Transverse colon (tissue), 4 donors: ENCODE results near the gene MAN1A2. TPM values are rescaled to one million over a fixed set of nuclear protein-coding genes. Genes with fewer than 3 reads are reported as not detected.

Experiments
- DNase-seq: peaks from one replicate; pipeline ENCODE4 v3.0.0-alpha.2; 2019
- H3K27ac ChIP-seq, 4 donors: fragments of 200-600 bp; sonication (generic); 2 replicates each; pipeline ENCODE4 v1.5.1; 2016 to 2018; ENCODE audit warnings: inconsistent platforms in 4 of 4
- H3K27me3 ChIP-seq: fragments of 200-600 bp; sonication (generic); 2 replicates; pipeline ENCODE4 v1.5.1; 2017; ENCODE audit warnings: inconsistent platforms
- H3K36me3 ChIP-seq, 4 donors: fragments of 200-600 bp; sonication (generic); 2 replicates each; pipeline ENCODE4 v1.5.1; 2017 to 2019; ENCODE audit warnings: inconsistent platforms in 4 of 4
- H3K4me1 ChIP-seq, 4 donors: fragments of 200-600 bp; sonication (generic); 2 replicates each; pipeline ENCODE4 v1.5.1; 2017 to 2020; ENCODE audit warnings: inconsistent platforms in 4 of 4
- H3K4me3 ChIP-seq, 4 donors: fragments of 200-600 bp; sonication (generic); 1 replicate in 1 of 4; 2 replicates in 3 of 4; pipeline versions ENCODE4 v1.5.1 to v1.6.1; 2017 to 2019; ENCODE audit warnings: inconsistent platforms in 4 of 4
- H3K9me3 ChIP-seq, 2 donors: fragments of 200-600 bp; sonication (generic); 2 replicates each; pipeline ENCODE4 v1.5.1; 2017 to 2019; ENCODE audit warnings: inconsistent platforms in 2 of 2
- EP300 ChIP-seq: sonication (generic); formaldehyde crosslinking; IDR thresholded peaks from one replicate; pipeline ENCODE4 v1.6.1; 2017; ENCODE audit warnings: antibody characterized with exemption, low read depth
- POLR2A ChIP-seq: fragments of 450-650 bp; IDR thresholded peaks from one replicate; pipeline ENCODE4 v1.6.1; 2016; ENCODE audit warnings: antibody characterized with exemption, mild to moderate bottlenecking, moderate library complexity
- POLR2AphosphoS5 ChIP-seq, 3 donors: sonication (generic); formaldehyde crosslinking; IDR thresholded peaks; one replicate each; pipeline ENCODE4 v1.6.1; 2016; ENCODE audit warnings: antibody characterized with exemption in 3 of 3
- WGBS, 2 donors: methylation state at CpG; one replicate each; pipeline ENCODE4 v1.1.5; 2018; ENCODE audit warnings: low coverage in 1 of 2; 5-methylcytosine and 5-hydroxymethylcytosine counted together
- in situ Hi-C, 4 donors: fragments of 200-750 bp; cut with MboI; loops; one replicate each; pipeline versions ENCODE4 v1.15.0 to v1.15.1; 2017; ENCODE audit warnings: low sequenced_read_pairs in 3 of 4, low pct_ligation_motif_present in 1 of 4, low pct_unique_long_range_greater_than_20kb in 1 of 4
- intact Hi-C: fragments of 100-400 bp; cut with DNase I; formaldehyde crosslinking; loops from one replicate; pipeline ENCODE4 v1.15.1; 2023; ENCODE audit warnings: low total_unique reads
- total RNA-seq, 4 donors: library from RNA; depleted of rRNA; stranded (reverse); fragments of >200 nt; gene quantifications; one replicate each; pipeline ENCODE4 v1.1.0, GENCODE V29; 2016
- TF ChIP-seq, protein P1 (sequence below), 5 experiments: fragments of 200-600 bp in 3 of 5; fragments of 450-650 bp in 2 of 5; sonication (generic) in 3 of 5; IDR thresholded peaks; 1 replicate in 2 of 5; 2 replicates in 3 of 5; pipeline ENCODE4 v1.5.1; 2016 to 2017; ENCODE audit warnings: antibody characterized with exemption in 5 of 5, inconsistent platforms in 3 of 5, mild to moderate bottlenecking in 2 of 5, moderate library complexity in 1 of 5

MAN1A2 gene
- total RNA-seq, 4 donors from 2014 or later, result 9.0 to 38.6 (median 21.6) TPM

DNA sequence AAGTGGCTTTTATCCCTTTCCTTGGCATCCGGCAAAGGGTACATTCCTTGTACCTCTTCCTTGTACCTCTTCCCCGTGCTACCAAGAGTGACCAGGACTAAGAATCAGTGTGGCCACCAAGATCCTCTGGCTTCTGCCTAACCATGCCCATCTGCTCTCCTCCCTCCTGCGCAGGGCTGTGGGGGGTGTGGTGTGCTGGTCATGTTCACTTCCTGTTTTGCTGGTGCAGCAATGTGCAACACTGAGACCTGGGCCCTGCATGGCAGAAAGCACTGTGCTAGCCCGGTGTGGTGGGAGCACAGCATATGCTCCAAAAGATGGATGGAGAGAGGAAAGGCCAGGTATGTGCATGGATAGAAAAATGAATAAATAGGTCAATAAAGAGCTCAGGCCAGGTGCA, 205.3 kb downstream of the MAN1A2 start:
- no peak for TF ChIP-seq POLR2AphosphoS5 (IDR thresholded peaks at IDR 0.05)
- TF ChIP-seq, protein P1, sequence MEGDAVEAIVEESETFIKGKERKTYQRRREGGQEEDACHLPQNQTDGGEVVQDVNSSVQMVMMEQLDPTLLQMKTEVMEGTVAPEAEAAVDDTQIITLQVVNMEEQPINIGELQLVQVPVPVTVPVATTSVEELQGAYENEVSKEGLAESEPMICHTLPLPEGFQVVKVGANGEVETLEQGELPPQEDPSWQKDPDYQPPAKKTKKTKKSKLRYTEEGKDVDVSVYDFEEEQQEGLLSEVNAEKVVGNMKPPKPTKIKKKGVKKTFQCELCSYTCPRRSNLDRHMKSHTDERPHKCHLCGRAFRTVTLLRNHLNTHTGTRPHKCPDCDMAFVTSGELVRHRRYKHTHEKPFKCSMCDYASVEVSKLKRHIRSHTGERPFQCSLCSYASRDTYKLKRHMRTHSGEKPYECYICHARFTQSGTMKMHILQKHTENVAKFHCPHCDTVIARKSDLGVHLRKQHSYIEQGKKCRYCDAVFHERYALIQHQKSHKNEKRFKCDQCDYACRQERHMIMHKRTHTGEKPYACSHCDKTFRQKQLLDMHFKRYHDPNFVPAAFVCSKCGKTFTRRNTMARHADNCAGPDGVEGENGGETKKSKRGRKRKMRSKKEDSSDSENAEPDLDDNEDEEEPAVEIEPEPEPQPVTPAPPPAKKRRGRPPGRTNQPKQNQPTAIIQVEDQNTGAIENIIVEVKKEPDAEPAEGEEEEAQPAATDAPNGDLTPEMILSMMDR (IDR thresholded peaks at IDR 0.05), result no peak
- TF ChIP-seq EP300, result no peak
- no peak for TF ChIP-seq POLR2A

DNA sequence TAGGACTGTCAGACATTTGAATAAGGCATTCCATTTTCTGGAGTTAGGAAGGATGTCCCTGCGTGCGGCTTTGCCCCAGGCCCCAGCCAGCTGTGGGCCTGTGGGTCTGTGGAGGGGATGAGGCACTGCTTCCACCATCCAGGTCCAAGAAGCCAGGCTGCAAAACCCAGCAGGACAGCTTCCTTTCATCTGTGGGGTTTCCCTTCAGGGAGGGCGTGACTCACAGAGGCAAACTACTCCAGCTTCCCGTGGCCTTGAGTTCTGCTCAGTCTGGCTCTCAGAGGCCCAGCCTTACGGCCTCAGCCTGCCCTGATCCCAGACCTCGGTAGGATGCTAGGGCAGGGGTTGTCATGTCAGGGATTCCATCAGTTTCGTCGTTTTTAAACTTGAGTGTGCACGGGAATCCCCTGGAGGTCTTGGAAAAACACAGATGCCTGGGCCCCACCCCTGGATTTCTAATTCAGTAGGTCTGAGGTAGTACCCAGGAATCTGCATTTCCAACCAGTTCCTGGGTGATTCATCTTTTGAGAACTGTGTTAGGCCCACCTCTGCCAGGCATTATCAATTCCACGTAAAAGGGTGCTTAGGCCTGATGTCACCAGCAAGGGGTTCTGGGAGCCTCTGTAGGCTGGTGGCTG, 206.3 kb downstream of the MAN1A2 start:
- Histone ChIP-seq H3K36me3 (no peaks in the 10 kb centered on the region), H3K27ac (no peak overlapping the region), H3K27me3 (no peaks in the 10 kb centered on the region), H3K4me1 (peaks cover 0 to 34% (median 17%) of the 10 kb centered on the region in 4 donors), H3K4me3 (no peak overlapping the region), H3K9me3 (no peaks in the 10 kb centered on the region)
- DNase-seq, result peak; percentile 8
- in situ Hi-C loops (no loop called here), intact Hi-C loops (no loop called here)
- no peak for TF ChIP-seq EP300
- TF ChIP-seq POLR2A, result no peak
- no peak for TF ChIP-seq POLR2AphosphoS5 (IDR thresholded peaks at IDR 0.05)
- TF ChIP-seq, protein P1 (IDR thresholded peaks at IDR 0.05), result no peak
- WGBS, 2 donors, result 77% methylated on average over 10 of the region's 10 CpGs; no CpG with 5 or more reads in 1 of the 2 donors

More for the DNA sequence above, 205.3 kb downstream of the MAN1A2 start:
- DNase-seq, result peak; percentile 69
- no peaks in the 10 kb centered on the region for H3K36me3 ChIP-seq
- H3K9me3 ChIP-seq, result no peaks in the 10 kb centered on the region
- peaks cover 0 to 34% (median 17%) of the 10 kb centered on the region in 4 donors for H3K4me1 ChIP-seq
- in situ Hi-C loops (no loop called here), intact Hi-C loops (no loop called here)
- H3K27me3 ChIP-seq, result no peaks in the 10 kb centered on the region
- peak overlapping the region in 2 of 4 donors; percentile 8 to 71 for H3K27ac ChIP-seq
- WGBS, 2 donors, result 53% methylated on average over 4 of the region's 4 CpGs; no CpG with 5 or more reads in 1 of the 2 donors
- no peak overlapping the region for H3K4me3 ChIP-seq

DNA sequence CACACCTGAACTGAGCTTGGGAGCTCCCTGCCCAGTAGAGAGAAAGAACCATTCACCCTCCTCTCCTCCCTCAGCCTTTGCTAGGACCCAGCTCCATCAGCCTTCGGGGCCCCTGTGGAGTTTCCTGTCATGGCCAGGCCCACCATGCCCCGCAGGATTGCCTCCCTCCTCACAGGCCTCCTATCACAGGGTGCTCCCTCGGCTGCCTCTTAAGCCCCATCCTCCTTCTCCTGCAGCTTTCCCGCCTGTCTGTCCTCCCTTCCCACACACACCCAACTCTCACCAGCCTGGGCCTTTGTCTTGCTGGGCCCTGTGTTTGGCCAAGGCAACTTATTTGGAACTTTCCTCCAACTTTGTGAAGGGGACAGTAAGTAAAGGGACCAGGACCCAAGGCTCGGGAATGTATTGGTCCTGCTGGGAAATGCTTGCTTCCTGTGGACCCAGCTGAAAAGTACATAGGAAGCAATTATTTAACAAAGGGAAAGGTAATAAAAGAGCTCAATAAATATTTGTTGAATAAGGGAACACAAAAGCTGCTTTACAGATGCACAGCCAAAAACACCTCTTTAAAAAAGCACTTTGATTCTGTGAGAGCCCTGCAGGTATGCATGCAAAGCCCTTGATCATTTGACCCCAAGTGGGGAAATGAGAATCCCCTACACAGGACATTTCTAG, 207.0 kb downstream of the MAN1A2 start:
- TF ChIP-seq, protein P1 (IDR thresholded peaks at IDR 0.05), result no peak
- TF ChIP-seq EP300, result no peak
- TF ChIP-seq POLR2AphosphoS5 (IDR thresholded peaks at IDR 0.05), result no peak
- TF ChIP-seq POLR2A, result no peak
- intact Hi-C loops, result no loop called here
- no peak overlapping the region for H3K27ac ChIP-seq
- H3K4me3 ChIP-seq, result no peak overlapping the region
- no peaks in the 10 kb centered on the region for H3K36me3 ChIP-seq
- peak; percentile 5 for DNase-seq
- peaks cover 0 to 34% (median 17%) of the 10 kb centered on the region in 4 donors for H3K4me1 ChIP-seq
- WGBS, 2 donors, result 88 to 94% methylated on average over 4 to 5 of the region's 5 CpGs
- in situ Hi-C loops, result no loop called here
- H3K27me3 ChIP-seq, result no peaks in the 10 kb centered on the region
- H3K9me3 ChIP-seq, result no peaks in the 10 kb centered on the region

DNA sequence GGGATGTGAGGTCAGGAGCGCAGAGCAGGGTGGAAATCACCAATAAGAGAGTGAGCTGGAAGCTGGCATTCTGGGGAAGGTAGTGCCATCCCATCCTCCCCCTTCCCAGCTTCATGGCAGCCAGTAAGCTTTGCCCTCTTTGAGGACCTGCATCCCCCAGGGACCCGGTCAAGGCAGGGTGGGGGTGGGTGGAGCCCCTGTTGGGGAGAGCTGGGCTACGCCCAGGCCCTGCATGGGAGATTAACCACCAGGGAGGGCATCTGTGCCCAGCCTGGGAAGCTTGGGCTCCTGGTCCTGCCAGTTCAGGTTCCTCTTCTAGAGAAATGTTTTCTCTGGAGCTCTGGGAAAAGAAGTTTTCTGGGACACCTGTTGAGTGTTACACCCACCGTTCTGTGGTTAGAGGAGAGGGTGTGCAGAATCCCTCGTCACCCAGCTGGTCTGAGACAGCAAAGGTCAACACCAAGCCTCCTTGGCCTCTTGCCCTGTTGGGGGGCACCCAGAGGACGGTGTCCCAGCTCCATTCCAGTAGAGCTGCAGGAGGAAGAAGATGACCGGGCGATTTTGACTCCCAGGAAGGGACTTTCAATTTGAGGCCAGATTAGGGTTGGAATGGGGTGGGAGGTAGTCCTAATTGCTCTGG, 208.5 kb downstream of the MAN1A2 start:
- Histone ChIP-seq H3K27ac (no peak overlapping the region), H3K36me3 (no peaks in the 10 kb centered on the region), H3K27me3 (no peaks in the 10 kb centered on the region), H3K4me1 (peaks cover 0 to 22% (median 12%) of the 10 kb centered on the region in 4 donors), H3K9me3 (no peaks in the 10 kb centered on the region), H3K4me3 (no peak overlapping the region)
- DNase-seq, result peak; percentile 4
- TF ChIP-seq, protein P1 (IDR thresholded peaks at IDR 0.05), result no peak
- TF ChIP-seq POLR2A (no peak), POLR2AphosphoS5 (IDR thresholded peaks at IDR 0.05) (no peak), EP300 (no peak)
- in situ Hi-C loops, result no loop called here
- WGBS, 2 donors, result 78% methylated on average over 8 of the region's 8 CpGs; no CpG with 5 or more reads in 1 of the 2 donors
- intact Hi-C loops, result no loop called here
